OCI-LY7 (cell line): ENCODE measurements around the gene LAPTM5. TPM values are rescaled to one million over a fixed set of nuclear protein-coding genes. Genes with fewer than 3 reads are reported as not detected.

Source experiments
- BruUV-seq: library from RNA; stranded (reverse); fragments of 400-500 nt; replicated peaks from 2 replicates; lab custom pipeline; 2021; lab: Mats Ljungman, UMichigan
- CTCF ChIA-PET: fragments of 300-600 bp; sonication (Branson Sonifier 250); formaldehyde crosslinking; loops from one replicate; lab custom pipeline; 2022; ENCODE audit warnings: antibody characterized with exemption; ENCODE audit not compliant: unreplicated experiment; lab: Charles Lee
- POLR2A ChIA-PET: fragments of 300-600 bp; sonication (Branson Sonifier 250); formaldehyde crosslinking; loops from one replicate; lab custom pipeline; 2022; ENCODE audit warnings: antibody characterized with exemption; lab: Charles Lee
- DNase-seq: peaks from one replicate; pipeline ENCODE4 v3.0.0-alpha.2; 2015; ENCODE audit warnings: low spot score
- H2AFZ ChIP-seq: fragments of 200-600 bp; sonication (generic), shearing (Covaris generic); 2 replicates; pipeline ENCODE4 v1.6.1; 2014; ENCODE audit warnings: mild to moderate bottlenecking, antibody characterized with exemption, low read length, moderate library complexity
- H3K27ac ChIP-seq: fragments of 200-600 bp; sonication (generic); 2 replicates; pipeline ENCODE4 v1.5.1; 2014; ENCODE audit warnings: mixed run types, low read depth, mild to moderate bottlenecking, moderate library complexity, low read length, inconsistent platforms; ENCODE audit not compliant: poor library complexity, severe bottlenecking
- H3K36me3 ChIP-seq: fragments of 200-600 bp; sonication (generic); 2 replicates; pipeline ENCODE4 v1.6.1; 2014; ENCODE audit warnings: mild to moderate bottlenecking, antibody characterized with exemption, low read length, moderate library complexity, mixed read lengths; ENCODE audit not compliant: insufficient read depth
- H3K4me1 ChIP-seq: fragments of 200-600 bp; sonication (generic); 2 replicates; pipeline ENCODE4 v1.5.1; 2014; ENCODE audit warnings: mild to moderate bottlenecking, low read length; ENCODE audit not compliant: insufficient read depth, poor library complexity, severe bottlenecking
- H3K4me2 ChIP-seq: fragments of 200-600 bp; sonication (generic); 2 replicates; pipeline ENCODE4 v1.6.1; 2014; ENCODE audit warnings: mild to moderate bottlenecking, low read length
- H3K4me3 ChIP-seq: fragments of 200-600 bp; sonication (generic); 2 replicates; pipeline ENCODE4 v1.5.1; 2014; ENCODE audit warnings: mild to moderate bottlenecking, low read depth, low read length; ENCODE audit not compliant: poor library complexity, severe bottlenecking
- H3K79me2 ChIP-seq: fragments of 200-600 bp; sonication (generic); 2 replicates; pipeline ENCODE4 v1.6.1; 2016; ENCODE audit warnings: low read depth, mild to moderate bottlenecking, low read length, moderate library complexity, mixed read lengths; ENCODE audit not compliant: insufficient read depth
- H3K9me2 ChIP-seq: fragments of 200-600 bp; sonication (generic); 2 replicates; pipeline ENCODE4 v1.6.1; 2016; ENCODE audit warnings: mild to moderate bottlenecking, low read length, mixed read lengths; ENCODE audit not compliant: insufficient read depth
- H3K9me3 ChIP-seq: fragments of 200-600 bp; sonication (generic); 2 replicates; pipeline ENCODE4 v1.6.1; 2014; ENCODE audit warnings: mild to moderate bottlenecking, mixed run types, low read length, mixed read lengths
- H4K20me1 ChIP-seq: fragments of 200-600 bp; sonication (generic); 2 replicates; pipeline ENCODE4 v1.6.1; 2014; ENCODE audit warnings: mild to moderate bottlenecking, antibody characterized with exemption, low read length, moderate library complexity, mixed read lengths; ENCODE audit not compliant: insufficient read depth
- CTCF ChIP-seq: fragments of 200-600 bp; sonication (generic); conservative IDR thresholded peaks from 2 replicates; pipeline ENCODE4 v1.5.1; 2014; ENCODE audit warnings: mild to moderate bottlenecking, antibody characterized with exemption, low read length, moderate library complexity, mixed read lengths
- EZH2phosphoT487 ChIP-seq: fragments of 200-600 bp; sonication (generic); IDR thresholded peaks from 2 replicates; pipeline ENCODE4 v1.6.1; 2018; ENCODE audit warnings: low read depth, borderline replicate concordance, mild to moderate bottlenecking, mixed run types, antibody characterized with exemption, low read length, moderate library complexity, mixed read lengths
- intact Hi-C: fragments of 100-400 bp; cut with micrococcal nuclease; formaldehyde crosslinking; loops from one replicate; pipeline ENCODE4 v1.10.0; 2022; ENCODE audit not compliant: unreplicated experiment
- total RNA-seq, 2 experiments: library from RNA; depleted of rRNA in 1 of 2; stranded (reverse); fragments of >200 nt in 1 of 2; shearing (Covaris generic) in 1 of 2; gene quantifications; 2 replicates each; pipeline ENCODE4 v1.2.3, GENCODE V29; 2014 to 2022

LAPTM5 gene
- total RNA-seq, 2 experiments from 2014 or later: 113 to 137 TPM

DNA sequence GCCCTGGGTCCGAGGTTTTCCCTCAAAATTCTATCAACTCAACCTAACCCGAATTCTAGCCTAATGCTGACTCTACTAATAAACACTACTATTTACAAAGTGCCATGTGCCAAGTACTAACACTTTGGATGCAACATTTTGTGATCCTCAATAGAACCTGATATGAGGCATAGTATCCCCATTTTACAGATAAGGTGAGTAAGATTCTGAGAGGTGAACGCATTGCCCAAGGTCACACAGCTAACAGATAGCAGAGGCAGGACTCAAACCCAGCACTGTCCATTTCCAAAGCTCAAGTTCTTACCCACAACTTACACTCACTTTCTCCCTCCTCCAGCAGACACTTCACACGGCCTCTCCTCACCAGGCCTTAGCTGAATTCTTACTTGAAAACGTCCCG is 46.0 kb upstream of the LAPTM5 start:
- H3K79me2 ChIP-seq: no peaks in the 10 kb centered on the region
- no peaks in the 10 kb centered on the region for H3K9me2 ChIP-seq
- no TSS peak for BruUV-seq
- H3K4me1 ChIP-seq: no peaks in the 10 kb centered on the region
- H2AFZ ChIP-seq: no peak overlapping the region
- no peak overlapping the region for H3K27ac ChIP-seq
- H3K4me2 ChIP-seq: no peak overlapping the region
- H3K4me3 ChIP-seq: no peak overlapping the region
- DNase-seq: no peak
- CTCF ChIA-PET: interaction anchor here (2.7 kb wide), 1 partner anchor 108 kb away, joined by 18 read pairs; no protein-coding TSS in a partner anchor
- POLR2A ChIA-PET: no interaction called here
- H4K20me1 ChIP-seq: no peaks in the 10 kb centered on the region
- intact Hi-C loops: loop anchor here (5.0 kb wide), 1 partner anchor 124 kb away; no protein-coding TSS in a partner anchor
- TF ChIP-seq CTCF (no peak), EZH2phosphoT487 (no peak)
- no peaks in the 10 kb centered on the region for H3K9me3 ChIP-seq
- no peaks in the 10 kb centered on the region for H3K36me3 ChIP-seq

DNA sequence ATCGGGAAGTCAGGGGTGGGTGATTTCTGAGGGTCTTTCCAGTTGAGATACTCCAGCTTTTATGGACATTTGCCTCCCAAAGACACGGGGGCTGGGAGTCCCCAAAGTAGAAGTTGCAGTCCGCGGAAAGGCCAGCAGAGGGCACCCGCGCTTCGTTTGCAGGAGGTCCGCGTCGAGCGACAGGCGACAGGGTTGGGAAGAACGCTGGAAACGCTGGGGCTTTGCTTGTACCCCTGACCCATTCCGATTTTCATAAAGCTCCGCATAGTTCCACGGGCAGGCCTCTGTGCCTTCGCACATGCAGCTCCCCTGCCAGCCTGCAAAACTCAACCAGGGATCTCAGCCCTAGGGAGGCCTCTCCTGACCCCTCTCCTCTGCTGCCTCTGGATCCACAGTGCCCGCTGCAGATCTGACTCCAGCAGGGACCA is 44.2 kb upstream of the LAPTM5 start:
- peak; percentile 74 for DNase-seq
- Histone ChIP-seq H3K4me2 (0 out of 2 replicates have a peak overlapping the region, but pooled peaks have one; percentile 13), H3K9me3 (no peaks in the 10 kb centered on the region), H3K4me3 (no peak overlapping the region), H3K9me2 (no peaks in the 10 kb centered on the region), H3K36me3 (no peaks in the 10 kb centered on the region), H3K79me2 (no peaks in the 10 kb centered on the region), H4K20me1 (no peaks in the 10 kb centered on the region), H3K4me1 (no peaks in the 10 kb centered on the region), H2AFZ (no peak overlapping the region), H3K27ac (no peak overlapping the region)
- TF ChIP-seq CTCF (peak; percentile 97), EZH2phosphoT487 (no peak)
- no TSS peak for BruUV-seq
- intact Hi-C loops: loop anchor here (1.0 to 5.0 kb wide), 2 partner anchors 110 to 126 kb away; no protein-coding TSS in a partner anchor
- ChIA-PET POLR2A (interaction anchor here (0.5 to 0.6 kb wide), 2 partner anchors 37 to 269 kb away, joined by 3 read pairs; no protein-coding TSS in a partner anchor), CTCF (interaction anchor here (0.6 to 2.7 kb wide), 7 partner anchors 46 to 127 kb away, joined by 3 to 18 read pairs (median 4); no protein-coding TSS in a partner anchor)

DNA sequence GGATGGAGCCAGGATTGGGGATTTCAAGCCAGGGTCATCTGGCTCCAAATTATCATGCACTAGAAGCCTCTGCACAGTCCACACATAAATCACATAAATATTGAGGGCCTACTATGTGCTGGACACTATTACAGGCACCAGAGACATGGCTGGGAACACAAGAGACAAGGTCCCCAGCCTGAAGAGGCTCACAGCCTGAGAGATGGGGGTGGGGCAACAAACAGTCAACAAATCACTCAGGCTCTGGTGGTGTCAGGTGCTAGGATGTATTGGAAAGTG is 41.6 kb upstream of the LAPTM5 start:
- no peaks in the 10 kb centered on the region for H3K9me2 ChIP-seq
- no peak overlapping the region for H2AFZ ChIP-seq
- H3K27ac ChIP-seq: no peak overlapping the region
- H3K4me1 ChIP-seq: no peaks in the 10 kb centered on the region
- no peak overlapping the region for H3K4me3 ChIP-seq
- CTCF ChIA-PET: no interaction called here
- no peak for TF ChIP-seq CTCF
- no peak for TF ChIP-seq EZH2phosphoT487
- POLR2A ChIA-PET: no interaction called here
- DNase-seq: no peak
- no TSS peak for BruUV-seq
- H3K4me2 ChIP-seq: no peak overlapping the region
- H3K9me3 ChIP-seq: no peaks in the 10 kb centered on the region
- intact Hi-C loops: no loop called here
- no peaks in the 10 kb centered on the region for H3K36me3 ChIP-seq
- H3K79me2 ChIP-seq: no peaks in the 10 kb centered on the region
- H4K20me1 ChIP-seq: no peaks in the 10 kb centered on the region
